NCI-H526 treated with DMSO at 0.1 percent for 48 hours (cell line): ENCODE data around the gene PNMT.
"Not testable (repeated sequence)": the region's sequence is repeated elsewhere in the genome, so short reads cannot be mapped to it uniquely, and the experiment has no call there.

Experiments
- DNase-seq: peaks from one replicate; lab custom pipeline; 2025; lab: John Stamatoyannopoulos, UW

PNMT gene

GRCh38 chr17:39687546-39688474 lies 19.6 kb downstream of the PNMT start, which contains the start of gene PGAP3:
TSS of gene PGAP3 (minus strand) at chr17:39688057. CDS start at chr17:39688014, 43 bp downstream.
- DNase-seq, result peak; percentile 79

- DNase-seq, result no peak
These were observed 20.2 kb downstream of the PNMT start for GRCh38 chr17:39688475-39688835.

GRCh38 chr17:39688945-39689344 lies 20.7 kb downstream of the PNMT start:
- no peak for DNase-seq

GRCh38 chr17:39694593-39694992 lies 26.3 kb downstream of the PNMT start:
- no peak for DNase-seq

GRCh38 chr17:39695089-39695474 lies 26.8 kb downstream of the PNMT start:
- DNase-seq, result no peak

GRCh38 chr17:39696731-39697130 lies 28.5 kb downstream of the PNMT start:
- DNase-seq, result no peak

GRCh38 chr17:39697961-39698360 lies 29.7 kb downstream of the PNMT start:
- DNase-seq, result no peak

GRCh38 chr17:39699157-39699817 lies 31.0 kb downstream of the PNMT start:
- not testable (repeated sequence) for DNase-seq

GRCh38 chr17:39699818-39700147 lies 31.5 kb downstream of the PNMT start, which contains the start of gene ERBB2:
TSS of gene ERBB2 (plus strand) at chr17:39700064. CDS start at chr17:39700239, 175 bp downstream.
- no peak for DNase-seq

- no peak for DNase-seq
These were observed 32.1 kb downstream of the PNMT start for GRCh38 chr17:39700148-39700987.

GRCh38 chr17:39701012-39701783 lies 32.9 kb downstream of the PNMT start:
- DNase-seq, result no peak

GRCh38 chr17:39701784-39702422 lies 33.6 kb downstream of the PNMT start:
- no peak for DNase-seq

GRCh38 chr17:39702901-39703893 lies 34.9 kb downstream of the PNMT start:
- DNase-seq, result no peak

GRCh38 chr17:39703913-39704312 lies 35.7 kb downstream of the PNMT start:
- no peak for DNase-seq

- DNase-seq, result no peak
These were observed 36.7 kb downstream of the PNMT start for GRCh38 chr17:39704821-39705551.

- DNase-seq, result no peak
These were observed 37.6 kb downstream of the PNMT start for GRCh38 chr17:39705786-39706348.

GRCh38 chr17:39706383-39706782 lies 38.1 kb downstream of the PNMT start:
- DNase-seq, result no peak

- DNase-seq, result no peak
These were observed 38.7 kb downstream of the PNMT start for GRCh38 chr17:39706921-39707337.
